Spleen (tissue), 11 donors: ENCODE data around the gene SERPINB4. TPM values are rescaled to one million over a fixed set of nuclear protein-coding genes. Genes with fewer than 3 reads are reported as not detected.
"Not testable (repeated sequence)": the region's sequence is repeated elsewhere in the genome, so short reads cannot be mapped to it uniquely, and the experiment has no call there.

Source experiments
- DNase-seq: peaks from one replicate; pipeline ENCODE4 v3.0.0-alpha.2; 2020
- H3K27ac ChIP-seq, 8 donors: fragments of 200-600 bp; sonication (generic) in 7 of 8; 1 replicate in 4 of 8; 2 replicates in 4 of 8; pipeline versions ENCODE4 v1.5.0 to v1.8.0; 2016 to 2021; ENCODE audit warnings: inconsistent platforms in 4 of 8, mild to moderate bottlenecking in 4 of 8, moderate library complexity in 1 of 8
- H3K27me3 ChIP-seq, 7 donors: fragments of 200-600 bp; sonication (generic) in 6 of 7; replicated peaks in 1 of 7; 1 replicate in 4 of 7; 2 replicates in 3 of 7; pipeline versions ENCODE4 v1.5.0 to v1.8.0; 2016 to 2021; ENCODE audit warnings: inconsistent platforms in 3 of 7, mild to moderate bottlenecking in 1 of 7
- H3K36me3 ChIP-seq, 6 donors: fragments of 200-600 bp; sonication (generic) in 5 of 6; 1 replicate in 4 of 6; 2 replicates in 2 of 6; pipeline versions ENCODE4 v1.5.0 to v1.8.0; 2016 to 2021; ENCODE audit warnings: inconsistent platforms in 2 of 6
- H3K4me1 ChIP-seq, 6 donors: fragments of 200-600 bp; sonication (generic) in 5 of 6; 1 replicate in 3 of 6; 2 replicates in 3 of 6; pipeline versions ENCODE4 v1.5.0 to v1.8.0; 2016 to 2021; ENCODE audit warnings: inconsistent platforms in 3 of 6
- H3K4me3 ChIP-seq, 8 donors: fragments of 200-600 bp; sonication (generic) in 7 of 8; 1 replicate in 4 of 8; 2 replicates in 4 of 8; pipeline versions ENCODE4 v1.5.0 to v1.8.0; 2016 to 2021; ENCODE audit warnings: inconsistent platforms in 4 of 8, mild to moderate bottlenecking in 4 of 8, moderate library complexity in 2 of 8
- H3K9me3 ChIP-seq, 8 donors: fragments of 200-600 bp; sonication (generic) in 7 of 8; 1 replicate in 4 of 8; 2 replicates in 4 of 8; pipeline versions ENCODE4 v1.5.0 to v1.8.0; 2016 to 2021; ENCODE audit warnings: inconsistent platforms in 4 of 8
- CTCF ChIP-seq, 11 experiments: fragments of 200-600 bp in 7 of 11; fragments of 450-650 bp in 4 of 11; sonication (generic) in 4 of 11; IDR thresholded peaks in 8 of 11; conservative IDR thresholded peaks in 3 of 11; 1 replicate in 7 of 11; 2 replicates in 4 of 11; pipeline versions ENCODE4 v1.4.0 to v1.8.0; 2016 to 2021; ENCODE audit warnings: antibody characterized with exemption in 11 of 11, inconsistent platforms in 4 of 11, mild to moderate bottlenecking in 1 of 11
- POLR2A ChIP-seq, 3 donors: fragments of 450-650 bp; IDR thresholded peaks; one replicate each; pipeline ENCODE4 v1.5.1; 2017; ENCODE audit warnings: antibody characterized with exemption in 3 of 3, mild to moderate bottlenecking in 1 of 3
- POLR2AphosphoS5 ChIP-seq, 3 donors: sonication (generic); formaldehyde crosslinking; IDR thresholded peaks; one replicate each; pipeline ENCODE4 v1.5.1; 2017; ENCODE audit warnings: antibody characterized with exemption in 3 of 3
- WGBS, 5 donors: extraction: QIAGEN DNeasy Blood & Tissue Kit in 3 of 5; methylation state at CpG; one replicate each; pipeline versions ENCODE4 v1.1.5 to v1.1.7; 2013 to 2018; 5-methylcytosine and 5-hydroxymethylcytosine counted together
- intact Hi-C: fragments of 100-400 bp; cut with DNase I; formaldehyde crosslinking; loops from one replicate; pipeline ENCODE4 v1.15.0; 2023; ENCODE audit warnings: low total_unique reads
- polyA plus RNA-seq, 3 donors: library from polyadenylated mRNA; stranded (reverse); fragments of 200-250 nt; gene quantifications; one replicate each; pipeline ENCODE4 v1.2.1, GENCODE V29; 2013
- total RNA-seq, 7 donors: library from RNA; depleted of rRNA in 3 of 7; stranded (reverse); fragments of >200 nt in 3 of 7; fragmentation: NEBNext Ultra II Directional in 4 of 7; extraction: Animal tissue kit (Norgen Biotek cat#: 25700) in 4 of 7; gene quantifications; one replicate each; pipeline versions ENCODE4 v1.1.0 to v1.2.1, GENCODE V29; 2016 to 2021
- donor health status: healthy with polysubstance abuse.
- donor health status: DM: no; HTN: no; CAD: no; lungs with moderate emphysema.
- donor health status: DM: no; HTN: no; CAD: no.
- donor health status: Bipolar disorder and iron deficiency.
- donor health status: healthy.
- donor health status: DM: no; HTN: no; CAD: no.
- donor health status: DM: yes; HTN: yes; CAD: no.

The SERPINB4 gene
- total and polyA plus RNA-seq, 10 donors: 0.09 TPM; not detected in 9

- intact Hi-C loops: no loop called here
- WGBS, 5 donors: 65 to 74% (median 70%) methylated on average over 7 of the region's 7 CpGs
These were observed 4.2 kb upstream of the SERPINB4 start for GRCh38 chr18:63648241-63648640.

GRCh38 chr18:63646936-63647335 lies 2.9 kb upstream of the SERPINB4 start:
- TF ChIP-seq CTCF (IDR thresholded peaks at IDR 0.05 in 8 of 11, conservative IDR thresholded peaks at IDR 0.05 in 3 of 11): no peak
- no peak for TF ChIP-seq POLR2AphosphoS5 (IDR thresholded peaks at IDR 0.05)
- TF ChIP-seq POLR2A (IDR thresholded peaks at IDR 0.05): no peak
- H3K4me3 ChIP-seq: no peak overlapping the region
- no peak overlapping the region for H3K27ac ChIP-seq
- H3K27me3 ChIP-seq: no peaks in the 10 kb centered on the region
- intact Hi-C loops: no loop called here
- no peaks in the 10 kb centered on the region for H3K9me3 ChIP-seq
- DNase-seq: no peak
- no peaks in the 10 kb centered on the region for H3K4me1 ChIP-seq
- H3K36me3 ChIP-seq: no peaks in the 10 kb centered on the region

More at GRCh38 chr18:63648241-63648640, 4.2 kb upstream of the SERPINB4 start:
- no peak overlapping the region for H3K4me3 ChIP-seq
- no peaks in the 10 kb centered on the region for H3K4me1 ChIP-seq
- H3K9me3 ChIP-seq: no peaks in the 10 kb centered on the region
- no peaks in the 10 kb centered on the region for H3K36me3 ChIP-seq
- no peaks in the 10 kb centered on the region for H3K27me3 ChIP-seq
- no peak for DNase-seq
- no peak overlapping the region for H3K27ac ChIP-seq
- no peak for TF ChIP-seq POLR2A (IDR thresholded peaks at IDR 0.05)
- no peak for TF ChIP-seq POLR2AphosphoS5 (IDR thresholded peaks at IDR 0.05)
- TF ChIP-seq CTCF (IDR thresholded peaks at IDR 0.05 in 8 of 11, conservative IDR thresholded peaks at IDR 0.05 in 3 of 11): no peak

- H3K36me3 ChIP-seq, DNase-seq, intact Hi-C loops, H3K4me3 ChIP-seq, H3K4me1 ChIP-seq, H3K9me3 ChIP-seq, H3K27ac ChIP-seq, H3K27me3 ChIP-seq: not testable (repeated sequence)
- WGBS, 5 donors: 41 to 100% (median 95%) methylated on average over 1 of the region's 1 CpG
These were observed 638 bp upstream of the SERPINB4 start for GRCh38 chr18:63644694-63645093.

- intact Hi-C loops, H3K9me3 ChIP-seq, H3K27me3 ChIP-seq, H3K4me3 ChIP-seq, H3K4me1 ChIP-seq, DNase-seq, H3K36me3 ChIP-seq, H3K27ac ChIP-seq: not testable (repeated sequence)
- 86 to 95% (median 93%) methylated on average over 4 of the region's 4 CpGs for WGBS, 5 donors
These were observed 1.2 kb downstream of the SERPINB4 start for GRCh38 chr18:63642668-63643356.

- intact Hi-C loops, DNase-seq, H3K4me1 ChIP-seq, H3K4me3 ChIP-seq, H3K27me3 ChIP-seq, H3K9me3 ChIP-seq, H3K27ac ChIP-seq, H3K36me3 ChIP-seq: not testable (repeated sequence)
- whole genome bisulfite sequencing, 5 donors: 88 to 96% (median 93%) methylated on average over 4 of the region's 4 CpGs
These were observed 2.8 kb downstream of the SERPINB4 start for GRCh38 chr18:63641157-63641680.
